Aorta (tissue), 5 donors: ENCODE data around the gene GRHL3. TPM values are rescaled to one million over a fixed set of nuclear protein-coding genes. Genes with fewer than 3 reads are reported as not detected.

Experiments used
- ATAC-seq: fragments of 200-7000 bp; cut with Tn5 transposase; one replicate; pipeline ENCODE4 v1.9.1; 2022; ENCODE audit warnings: moderate library complexity; ENCODE audit not compliant: low FRiP score
- DNase-seq, 2 donors: peaks; one replicate each; pipeline ENCODE4 v3.0.0-alpha.2; 2020
- H3K27ac ChIP-seq, 2 donors: one replicate each; pipeline ENCODE4 v1.5.1; 2013; ENCODE audit warnings: low read length in 2 of 2, mild to moderate bottlenecking in 2 of 2, moderate library complexity in 2 of 2, control low read depth in 1 of 2, inconsistent platforms in 1 of 2, low read depth in 1 of 2
- H3K27me3 ChIP-seq, 2 donors: one replicate each; pipeline ENCODE4 v1.6.1; 2013; ENCODE audit warnings: control low read depth in 1 of 2, low read length in 1 of 2, mild to moderate bottlenecking in 1 of 2, moderate library complexity in 1 of 2; ENCODE audit not compliant: insufficient read depth in 2 of 2, control insufficient read depth in 1 of 2
- H3K36me3 ChIP-seq, 2 donors: one replicate each; pipeline ENCODE4 v1.6.1; 2013; ENCODE audit warnings: control low read depth in 1 of 2, low read length in 1 of 2, mild to moderate bottlenecking in 1 of 2; ENCODE audit not compliant: insufficient read depth in 2 of 2, control insufficient read depth in 1 of 2
- H3K4me1 ChIP-seq, 2 donors: one replicate each; pipeline ENCODE4 v1.6.1; 2013; ENCODE audit warnings: low read length in 2 of 2, control low read depth in 1 of 2, mild to moderate bottlenecking in 1 of 2, moderate library complexity in 1 of 2; ENCODE audit not compliant: insufficient read depth in 2 of 2, control insufficient read depth in 1 of 2
- H3K4me3 ChIP-seq, 2 donors: one replicate each; pipeline ENCODE4 v1.5.1; 2013; ENCODE audit warnings: low read length in 2 of 2, control low read depth in 1 of 2, mild to moderate bottlenecking in 1 of 2
- H3K9me3 ChIP-seq: one replicate; pipeline ENCODE4 v1.6.1; 2013; ENCODE audit warnings: mild to moderate bottlenecking, low read length; ENCODE audit not compliant: control insufficient read depth
- WGBS, 2 donors: extraction: QIAGEN DNeasy Blood & Tissue Kit; methylation state at CpG; one replicate each; pipeline ENCODE4 v1.1.7; 2013; 5-methylcytosine and 5-hydroxymethylcytosine counted together
- intact Hi-C, 2 donors: fragments of 100-400 bp; cut with DNase I; formaldehyde crosslinking; loops; one replicate each; pipeline versions ENCODE4 v1.14.2 to v1.15.0; 2022
- polyA plus RNA-seq, 2 donors: library from polyadenylated mRNA; stranded (reverse); fragments of 200-250 nt; gene quantifications; one replicate each; pipeline ENCODE4 v1.2.3, GENCODE V29; 2013
- total RNA-seq, 2 donors: library from RNA; stranded (reverse); fragmentation: NEBNext Ultra II Directional; extraction: Animal tissue kit (Norgen Biotek cat#: 25700); gene quantifications; one replicate each; pipeline ENCODE4 v1.2.1, GENCODE V29; 2021
- donor health status: healthy with polysubstance abuse.
- donor health status: Bipolar disorder and iron deficiency.
- donor health status: DM: no; HTN: no; CAD: no.
- donor health status: DM: no; HTN: no; CAD: no.
- donor health status: DM: yes; HTN: yes; CAD: no.

GRHL3 gene
- total and polyA plus RNA-seq, 4 donors: 0.08 TPM; not detected in 3

DNA sequence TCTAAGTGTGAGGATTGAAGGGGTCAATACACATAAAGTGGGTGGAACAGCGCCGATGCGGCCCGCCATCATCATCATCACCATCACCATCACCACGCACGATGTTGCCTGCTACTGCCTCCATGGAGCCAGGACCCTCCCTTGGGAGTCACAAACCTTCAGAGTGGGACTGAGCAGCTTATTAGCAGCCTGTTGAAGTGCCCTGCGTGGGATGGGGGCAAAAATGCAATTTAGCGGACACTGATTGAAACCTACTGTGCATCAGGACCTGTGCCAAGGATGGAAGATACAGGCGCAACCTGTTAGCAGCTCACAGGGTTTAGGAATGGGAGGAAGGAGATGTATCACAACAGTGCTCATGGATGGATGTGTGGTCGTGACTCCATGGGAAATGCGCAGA is 67.8 kb downstream of the GRHL3 start:
- Histone ChIP-seq H3K4me1 (no peaks in the 10 kb centered on the region), H3K27ac (no peak overlapping the region), H3K9me3 (no peaks in the 10 kb centered on the region), H3K36me3 (peaks cover 0 to 2% of the 10 kb centered on the region in 2 donors), H3K27me3 (no peaks in the 10 kb centered on the region), H3K4me3 (no peak overlapping the region)
- DNase-seq (no peak), ATAC-seq (no peak)
- intact Hi-C loops: no loop called here
- 91 to 94% methylated on average over 11 of the region's 11 CpGs for WGBS, 2 donors

- no peak for ATAC-seq
- Histone ChIP-seq H3K9me3 (no peaks in the 10 kb centered on the region), H3K27me3 (no peaks in the 10 kb centered on the region), H3K4me1 (no peaks in the 10 kb centered on the region), H3K36me3 (no peaks in the 10 kb centered on the region), H3K27ac (no peak overlapping the region), H3K4me3 (no peak overlapping the region)
- intact Hi-C loops: no loop called here
- 85 to 89% methylated on average over 1 of the region's 1 CpG for WGBS, 2 donors
- no peak for DNase-seq
Observed at GRCh38 chr1:24387636-24388175, 68.5 kb downstream of the GRHL3 start.

- ATAC-seq: no peak
- intact Hi-C loops: no loop called here
- 91% methylated on average over 8 of the region's 8 CpGs for WGBS, 2 donors
Observed at GRCh38 chr1:24388331-24388885, 69.3 kb downstream of the GRHL3 start.

GRCh38 chr1:24389231-24389678 is 70.1 kb downstream of the GRHL3 start:
- H3K27ac ChIP-seq: no peak overlapping the region
- intact Hi-C loops: no loop called here
- no peak for DNase-seq
- no peak overlapping the region for H3K4me3 ChIP-seq
- no peak for ATAC-seq
- H3K4me1 ChIP-seq: no peaks in the 10 kb centered on the region
- 95 to 98% methylated on average over 4 of the region's 4 CpGs for WGBS, 2 donors
- H3K36me3 ChIP-seq: no peaks in the 10 kb centered on the region
- no peaks in the 10 kb centered on the region for H3K27me3 ChIP-seq
- no peaks in the 10 kb centered on the region for H3K9me3 ChIP-seq

More at GRCh38 chr1:24388331-24388885, 69.3 kb downstream of the GRHL3 start:
- Histone ChIP-seq H3K27me3 (no peaks in the 10 kb centered on the region), H3K4me1 (no peaks in the 10 kb centered on the region), H3K36me3 (no peaks in the 10 kb centered on the region), H3K4me3 (no peak overlapping the region), H3K9me3 (no peaks in the 10 kb centered on the region), H3K27ac (no peak overlapping the region)
- DNase-seq: no peak

GRCh38 chr1:24390924-24391782 is 72.0 kb downstream of the GRHL3 start:
- ATAC-seq: peak; percentile 96
- Histone ChIP-seq H3K27ac (no peak overlapping the region), H3K9me3 (no peaks in the 10 kb centered on the region), H3K4me3 (no peak overlapping the region), H3K4me1 (no peaks in the 10 kb centered on the region), H3K36me3 (no peaks in the 10 kb centered on the region), H3K27me3 (no peaks in the 10 kb centered on the region)
- intact Hi-C loops: loop anchor here (1.0 to 10.0 kb wide), 2 partner anchors 192 to 244 kb away; no protein-coding TSS in a partner anchor
- 8 to 11% methylated on average over 12 of the region's 12 CpGs for WGBS, 2 donors
- DNase-seq: peak; percentile 84 to 88

DNA sequence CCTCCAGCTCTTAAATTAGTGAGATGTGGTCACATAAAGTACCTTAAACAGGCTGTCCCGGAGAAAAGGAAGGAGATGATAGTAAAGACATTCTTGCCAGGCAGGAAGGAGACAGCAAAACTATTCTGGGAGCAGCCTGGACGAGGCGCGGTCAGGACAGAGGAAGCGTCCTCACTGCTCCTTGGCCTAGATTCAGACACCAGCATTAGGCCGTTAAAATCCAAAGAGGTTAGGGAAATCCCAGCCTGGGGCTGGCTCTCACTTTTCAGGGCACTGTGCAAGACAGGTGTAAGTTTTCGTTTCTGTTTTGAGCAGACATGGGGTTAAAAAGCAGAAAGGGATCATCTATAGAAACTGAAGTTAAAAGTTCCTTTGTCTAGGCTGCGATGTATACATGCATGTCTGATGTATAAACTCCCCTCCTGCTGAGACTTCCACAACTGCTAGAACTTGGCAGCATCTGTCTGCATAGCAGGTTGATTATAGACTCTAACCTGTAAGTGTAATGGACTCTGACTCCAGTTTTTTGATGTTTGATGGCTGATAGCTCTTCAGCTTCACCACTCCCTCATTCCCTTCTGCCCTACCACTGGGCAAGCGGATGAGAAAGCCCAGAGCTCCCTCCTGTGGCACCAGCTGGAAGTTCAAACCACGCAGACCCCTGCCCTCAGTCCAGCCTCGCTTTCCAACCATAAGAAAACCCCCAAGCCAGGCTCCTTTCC is 72.9 kb downstream of the GRHL3 start:
- Histone ChIP-seq H3K4me1 (no peaks in the 10 kb centered on the region), H3K36me3 (no peaks in the 10 kb centered on the region), H3K27me3 (no peaks in the 10 kb centered on the region), H3K4me3 (no peak overlapping the region), H3K27ac (no peak overlapping the region), H3K9me3 (no peaks in the 10 kb centered on the region)
- intact Hi-C loops: loop anchor here (1.0 to 10.0 kb wide), 2 partner anchors 193 to 243 kb away; no protein-coding TSS in a partner anchor
- ATAC-seq (peak; percentile 86), DNase-seq (peak in 1 of 2 donors; percentile 71)
- 65 to 70% methylated on average over 11 of the region's 11 CpGs for WGBS, 2 donors

DNA sequence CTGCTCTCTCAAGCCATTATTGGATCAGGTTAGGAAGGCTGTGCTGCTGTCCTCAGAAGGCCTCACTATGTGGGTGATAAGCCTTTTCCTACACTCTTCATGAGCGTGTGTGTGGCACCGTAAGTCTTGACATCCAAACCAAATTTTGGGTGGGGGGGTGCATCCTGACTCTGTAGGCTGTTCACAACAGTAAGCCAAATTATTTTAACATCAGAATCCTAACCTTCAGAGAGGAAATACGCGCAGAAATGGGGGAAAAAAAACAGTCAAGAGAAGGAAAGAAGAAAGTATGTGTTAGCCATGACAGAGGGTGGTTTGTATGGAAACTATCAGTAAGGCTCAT is 73.4 kb downstream of the GRHL3 start:
- no peak overlapping the region for H3K27ac ChIP-seq
- no peaks in the 10 kb centered on the region for H3K36me3 ChIP-seq
- DNase-seq (no peak), ATAC-seq (no peak)
- H3K27me3 ChIP-seq: no peaks in the 10 kb centered on the region
- no peak overlapping the region for H3K4me3 ChIP-seq
- no peaks in the 10 kb centered on the region for H3K4me1 ChIP-seq
- intact Hi-C loops: loop anchor here in 1 of 2 donors (10.0 kb wide), 1 partner anchor 242 kb away; no protein-coding TSS in a partner anchor
- WGBS, 2 donors: 92 to 93% methylated on average over 4 of the region's 4 CpGs
- no peaks in the 10 kb centered on the region for H3K9me3 ChIP-seq

GRCh38 chr1:24392982-24393650 is 74.0 kb downstream of the GRHL3 start:
- ATAC-seq (no peak), DNase-seq (no peak)
- Histone ChIP-seq H3K4me3 (no peak overlapping the region), H3K4me1 (no peaks in the 10 kb centered on the region), H3K9me3 (no peaks in the 10 kb centered on the region), H3K27ac (no peak overlapping the region), H3K36me3 (no peaks in the 10 kb centered on the region), H3K27me3 (no peaks in the 10 kb centered on the region)
- intact Hi-C loops: loop anchor here in 1 of 2 donors (10.0 kb wide), 1 partner anchor 242 kb away; no protein-coding TSS in a partner anchor
- 92 to 93% methylated on average over 4 of the region's 4 CpGs for WGBS, 2 donors
